Measurements from ENCODE around the gene MGLL. TPM values are rescaled to one million over a fixed set of nuclear protein-coding genes. Genes with fewer than 3 reads are reported as not detected.

Gene MGLL
- total and polyA plus RNA-seq, 8 donors: 3.3 to 11.4 (median 6.6) TPM

DNA sequence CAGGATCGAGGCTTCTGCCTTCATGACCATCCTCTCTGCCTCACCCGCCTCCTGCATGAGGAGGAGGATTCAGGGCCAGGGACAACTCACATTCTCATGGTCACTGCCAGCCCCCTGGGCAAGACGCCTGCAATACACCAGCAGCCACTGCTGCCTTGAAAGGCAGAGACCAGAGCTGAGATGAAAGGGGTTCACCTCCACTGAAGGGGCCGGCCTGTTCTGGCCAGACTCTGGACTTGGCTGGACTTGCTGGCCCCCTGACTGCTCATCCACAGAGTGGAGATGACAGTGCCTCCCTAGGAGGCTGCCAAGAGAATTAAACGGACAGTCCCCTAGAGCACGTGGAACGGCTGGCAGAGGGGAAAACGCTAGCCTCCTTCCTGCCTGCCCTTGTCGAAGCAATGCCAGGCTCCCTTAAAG, 35.2 kb downstream of the MGLL start:
- Histone ChIP-seq H3K27ac (no peak overlapping the region), H3K4me3 (no peak overlapping the region), H3K4me1 (peaks cover 0 to 7% (median 4%) of the 10 kb centered on the region in 3 donors), H3K9me3 (no peaks in the 10 kb centered on the region), H3K36me3 (no peaks in the 10 kb centered on the region), H3K27me3 (no peaks in the 10 kb centered on the region)
- 55 to 57% methylated on average over 9 of the region's 9 CpGs for WGBS, 2 donors
- intact Hi-C loops (cut with DNase I): no loop called here
- TF ChIP-seq, protein P1, sequence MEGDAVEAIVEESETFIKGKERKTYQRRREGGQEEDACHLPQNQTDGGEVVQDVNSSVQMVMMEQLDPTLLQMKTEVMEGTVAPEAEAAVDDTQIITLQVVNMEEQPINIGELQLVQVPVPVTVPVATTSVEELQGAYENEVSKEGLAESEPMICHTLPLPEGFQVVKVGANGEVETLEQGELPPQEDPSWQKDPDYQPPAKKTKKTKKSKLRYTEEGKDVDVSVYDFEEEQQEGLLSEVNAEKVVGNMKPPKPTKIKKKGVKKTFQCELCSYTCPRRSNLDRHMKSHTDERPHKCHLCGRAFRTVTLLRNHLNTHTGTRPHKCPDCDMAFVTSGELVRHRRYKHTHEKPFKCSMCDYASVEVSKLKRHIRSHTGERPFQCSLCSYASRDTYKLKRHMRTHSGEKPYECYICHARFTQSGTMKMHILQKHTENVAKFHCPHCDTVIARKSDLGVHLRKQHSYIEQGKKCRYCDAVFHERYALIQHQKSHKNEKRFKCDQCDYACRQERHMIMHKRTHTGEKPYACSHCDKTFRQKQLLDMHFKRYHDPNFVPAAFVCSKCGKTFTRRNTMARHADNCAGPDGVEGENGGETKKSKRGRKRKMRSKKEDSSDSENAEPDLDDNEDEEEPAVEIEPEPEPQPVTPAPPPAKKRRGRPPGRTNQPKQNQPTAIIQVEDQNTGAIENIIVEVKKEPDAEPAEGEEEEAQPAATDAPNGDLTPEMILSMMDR (IDR thresholded peaks at IDR 0.05): no peak
- FAIRE-seq (no peak), ATAC-seq (peak in 1 of 4 donors; percentile 16), DNase-seq (no peak)

DNA sequence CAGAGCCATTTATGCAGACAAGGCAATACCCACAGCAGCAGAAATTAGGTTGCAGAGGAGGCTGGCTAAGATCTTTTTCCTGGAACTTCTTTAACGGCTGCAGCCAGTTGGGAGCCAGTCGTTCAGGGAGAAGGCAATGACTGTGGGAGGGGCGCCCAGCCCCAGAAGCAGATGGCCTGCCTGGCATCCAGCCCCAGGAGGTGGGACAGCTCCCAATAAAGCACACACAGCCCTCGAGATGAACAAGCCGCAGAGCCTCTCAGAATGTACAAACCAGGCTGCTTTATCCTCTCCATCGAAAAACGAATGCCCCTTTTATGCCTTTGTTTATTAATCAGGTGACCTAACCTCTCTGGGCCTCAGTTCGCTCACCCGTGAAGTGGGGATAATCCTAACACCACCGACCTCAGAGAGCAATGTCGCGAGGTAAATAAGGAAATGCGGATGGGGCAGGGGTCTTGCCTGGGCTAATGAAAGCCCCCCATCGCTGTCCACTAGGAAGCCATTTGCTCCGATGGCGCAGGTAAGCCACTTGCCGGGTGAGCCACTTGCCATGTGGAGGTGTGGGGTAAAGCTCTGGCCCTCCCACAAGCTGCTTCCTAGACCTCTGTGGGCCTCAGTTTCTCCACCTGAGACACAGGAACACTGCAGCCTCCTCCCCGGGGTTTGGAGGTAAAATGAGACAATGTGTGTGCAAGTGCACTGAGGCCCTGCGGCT, 35.8 kb downstream of the MGLL start:
- intact Hi-C loops (cut with DNase I): no loop called here
- 74 to 76% methylated on average over 19 of the region's 19 CpGs for WGBS, 2 donors
- Histone ChIP-seq H3K27me3 (no peaks in the 10 kb centered on the region), H3K4me3 (no peak overlapping the region), H3K36me3 (no peaks in the 10 kb centered on the region), H3K27ac (no peak overlapping the region), H3K9me3 (no peaks in the 10 kb centered on the region), H3K4me1 (peaks cover 0 to 7% (median 4%) of the 10 kb centered on the region in 3 donors)
- TF ChIP-seq, protein P1 (IDR thresholded peaks at IDR 0.05): no peak
- DNase-seq: peak in 2 of 6 donors; percentile 31 to 33
- FAIRE-seq: peak; percentile 23
- peak in 3 of 4 donors; percentile 40 to 63 (median 57) for ATAC-seq

DNA sequence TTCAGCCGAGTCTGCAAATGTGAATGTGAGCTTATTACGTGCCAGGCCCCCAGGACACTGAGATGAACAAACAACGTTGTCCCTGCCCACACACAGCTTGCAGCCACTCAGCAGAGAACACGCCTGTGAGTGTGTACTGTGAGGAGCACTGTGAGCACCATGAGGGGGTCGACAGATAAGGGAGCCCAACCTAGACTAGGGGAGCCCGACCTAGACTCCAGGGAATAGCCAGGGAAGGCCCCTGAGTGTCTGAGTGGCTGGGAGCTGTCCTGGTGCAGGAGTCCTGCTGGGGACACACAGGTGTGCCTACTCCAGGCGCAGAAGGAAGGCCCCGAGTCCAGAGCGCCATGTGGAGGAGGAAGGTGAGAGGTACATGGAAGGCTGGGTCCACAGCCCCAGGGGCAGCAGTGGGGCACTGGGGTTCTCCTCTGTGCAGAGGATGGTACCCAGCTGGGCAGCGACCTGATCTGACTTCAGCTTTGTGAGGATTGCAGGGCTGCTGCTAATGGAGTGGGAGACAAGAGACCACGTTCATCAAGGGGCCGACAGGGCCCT, 36.5 kb downstream of the MGLL start:
- TF ChIP-seq, protein P1 (IDR thresholded peaks at IDR 0.05): no peak
- DNase-seq: no peak
- H3K27me3 ChIP-seq: no peaks in the 10 kb centered on the region
- no peaks in the 10 kb centered on the region for H3K36me3 ChIP-seq
- H3K27ac ChIP-seq: no peak overlapping the region
- peaks cover 0 to 7% (median 4%) of the 10 kb centered on the region in 3 donors for H3K4me1 ChIP-seq
- 64 to 67% methylated on average over 12 of the region's 12 CpGs for WGBS, 2 donors
- H3K4me3 ChIP-seq: no peak overlapping the region
- H3K9me3 ChIP-seq: no peaks in the 10 kb centered on the region
- no peak for ATAC-seq
- intact Hi-C loops (cut with DNase I): no loop called here
- no peak for FAIRE-seq

DNA sequence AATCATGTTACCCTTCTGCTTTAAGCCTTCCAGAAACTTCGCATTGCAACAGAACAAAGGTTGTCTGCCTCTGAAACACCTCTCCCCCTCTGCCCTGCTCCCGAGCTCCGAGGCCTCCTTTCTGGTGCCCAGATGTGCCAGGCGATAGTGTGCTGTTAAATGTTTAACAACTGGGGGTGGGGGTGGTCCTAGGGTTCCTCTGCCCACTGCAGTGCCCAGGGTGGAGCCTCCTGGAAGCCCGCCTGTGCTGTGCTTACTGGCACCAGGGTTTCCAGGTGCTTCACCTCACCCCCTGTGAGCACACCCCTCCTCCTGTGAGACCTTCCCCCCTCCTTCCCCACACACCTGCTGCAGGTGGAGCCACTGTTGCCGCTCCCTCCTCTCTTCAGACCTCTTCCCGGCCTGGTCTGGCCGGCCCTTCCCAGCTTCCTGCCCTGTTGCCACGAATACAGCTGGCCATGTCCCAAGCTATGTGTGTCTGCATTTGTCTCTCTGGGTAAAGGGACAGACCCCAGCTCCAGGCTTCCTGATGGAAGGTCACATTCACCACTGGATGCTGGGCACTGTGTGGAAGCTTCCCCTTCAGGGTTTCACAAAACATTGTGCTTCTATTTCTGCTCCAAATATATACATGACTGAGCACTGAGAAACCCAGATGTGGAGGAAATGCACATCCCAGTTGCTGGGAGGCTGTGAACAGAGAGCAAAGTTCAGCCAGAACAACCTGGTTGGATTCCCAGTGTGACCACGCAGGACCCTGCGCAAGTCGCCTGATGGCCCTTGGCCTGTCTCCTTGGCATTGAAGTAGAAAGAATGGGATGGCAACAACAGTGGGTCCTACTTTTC, 37.2 kb downstream of the MGLL start:
- no peaks in the 10 kb centered on the region for H3K36me3 ChIP-seq
- DNase-seq (peak in 1 of 6 donors; percentile 45), ATAC-seq (peak in 3 of 4 donors; percentile 47 to 55 (median 54)), FAIRE-seq (no peak)
- H3K27me3 ChIP-seq: no peaks in the 10 kb centered on the region
- 48 to 53% methylated on average over 12 of the region's 12 CpGs for WGBS, 2 donors
- no peak overlapping the region for H3K4me3 ChIP-seq
- H3K9me3 ChIP-seq: no peaks in the 10 kb centered on the region
- H3K27ac ChIP-seq: no peak overlapping the region
- peaks cover 0 to 7% (median 5%) of the 10 kb centered on the region in 3 donors for H3K4me1 ChIP-seq
- TF ChIP-seq, protein P1 (IDR thresholded peaks at IDR 0.05): no peak
- intact Hi-C loops (cut with DNase I): no loop called here

All from pancreas (tissue), 10 donors.